Left lung (tissue), 10 donors: ENCODE data around the gene MAPK4. TPM values are rescaled to one million over a fixed set of nuclear protein-coding genes. Genes with fewer than 3 reads are reported as not detected.

ENCODE experiments used
- ATAC-seq: fragments of 200-7000 bp; cut with Tn5 transposase; one replicate; pipeline ENCODE4 v1.9.1; 2020; ENCODE audit warnings: moderate library complexity
- DNase-seq, 4 donors: peaks; one replicate each; pipeline ENCODE4 v3.0.0-alpha.2; 2013 to 2020
- H3K27ac ChIP-seq, 2 donors: fragments of 200-600 bp; sonication (generic) in 1 of 2; one replicate each; pipeline versions ENCODE4 v1.5.0 to v1.8.0; 2020 to 2021
- H3K27me3 ChIP-seq, 2 donors: fragments of 200-600 bp; sonication (generic) in 1 of 2; one replicate each; pipeline versions ENCODE4 v1.5.0 to v1.8.0; 2020 to 2021
- H3K36me3 ChIP-seq, 2 donors: fragments of 200-600 bp; sonication (generic) in 1 of 2; one replicate each; pipeline versions ENCODE4 v1.5.0 to v1.8.0; 2020 to 2021
- H3K4me1 ChIP-seq, 2 donors: fragments of 200-600 bp; one replicate each; pipeline ENCODE4 v1.8.0; 2021
- H3K4me3 ChIP-seq, 2 donors: fragments of 200-600 bp; sonication (generic) in 1 of 2; one replicate each; pipeline versions ENCODE4 v1.5.0 to v1.8.0; 2020 to 2021; ENCODE audit warnings: mild to moderate bottlenecking in 1 of 2
- H3K9me3 ChIP-seq, 2 donors: fragments of 200-600 bp; sonication (generic) in 1 of 2; one replicate each; pipeline versions ENCODE4 v1.5.0 to v1.8.0; 2020 to 2021
- intact Hi-C, 2 donors: fragments of 100-400 bp; cut with DNase I; formaldehyde crosslinking; loops; one replicate each; pipeline versions ENCODE4 v1.11.2 to v1.14.2; 2022
- polyA plus RNA-seq, 6 donors: library from polyadenylated mRNA; unstranded; fragments of 120-200 nt; gene quantifications; one replicate each; pipeline ENCODE4 v1.2.1, GENCODE V29; 2013; ENCODE audit not compliant: insufficient read length in 6 of 6
- total RNA-seq, 2 donors: library from RNA; stranded (reverse); fragmentation: NEBNext Ultra II Directional; extraction: Animal tissue kit (Norgen Biotek cat#: 25700); gene quantifications; one replicate each; pipeline ENCODE4 v1.2.1, GENCODE V29; 2021
- TF ChIP-seq, protein P1 (sequence below), 2 donors: fragments of 200-600 bp; sonication (generic) in 1 of 2; IDR thresholded peaks; one replicate each; pipeline versions ENCODE4 v1.5.0 to v1.8.0; 2021; ENCODE audit warnings: antibody characterized with exemption in 2 of 2
- donor health status: DM: no; HTN: yes; CAD: no.
- donor health status: DM: no; HTN: no; CAD: no.

The MAPK4 gene
- total and polyA plus RNA-seq, 8 donors = 0.55 to 2.1 (median 1.3) TPM

DNA sequence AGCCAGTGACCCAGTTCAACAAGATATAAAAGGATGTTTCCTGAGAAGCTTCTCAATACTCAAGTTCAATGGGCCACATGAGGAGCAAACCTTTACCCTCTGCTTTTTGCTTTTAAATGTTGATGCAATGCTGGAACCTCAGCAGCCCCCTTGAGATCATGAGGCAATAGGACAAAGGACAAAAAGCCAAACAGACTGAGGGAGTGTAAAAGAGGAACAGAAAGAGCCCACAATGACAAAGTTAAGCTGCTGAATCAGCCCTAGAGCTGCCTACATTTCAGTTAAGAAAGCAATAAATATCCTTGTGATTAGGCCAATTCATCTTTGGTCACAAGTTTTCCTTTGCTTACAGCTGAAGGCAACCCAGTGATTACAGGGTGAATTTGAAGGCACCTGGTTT lies 183.1 kb downstream of the MAPK4 start:
- no peak for DNase-seq

DNA sequence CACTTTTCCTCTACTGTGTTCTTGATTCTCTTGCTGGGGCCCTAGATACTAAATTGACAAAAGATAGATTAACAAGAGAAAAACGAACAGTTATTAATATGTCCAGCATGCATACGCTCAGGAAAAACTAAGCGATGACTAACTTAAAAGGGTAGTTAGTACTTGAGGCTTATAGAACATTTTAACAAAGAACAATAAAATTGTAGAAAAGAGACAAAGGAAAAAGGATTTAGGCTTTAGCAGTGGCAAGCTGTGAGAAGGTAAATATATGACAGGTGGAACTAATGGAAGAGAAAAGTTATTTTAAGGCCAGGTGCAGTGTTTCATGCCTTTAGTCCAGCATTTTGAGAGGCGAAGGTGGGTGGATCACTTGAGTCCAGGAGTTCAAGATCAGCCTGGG lies 184.4 kb downstream of the MAPK4 start:
- H3K9me3 ChIP-seq = no peaks in the 10 kb centered on the region
- no peak for ATAC-seq
- intact Hi-C loops = no loop called here

More for the DNA sequence above, 183.1 kb downstream of the MAPK4 start:
- H3K4me3 ChIP-seq = no peak overlapping the region
- peaks cover 0 to 9% of the 10 kb centered on the region in 2 donors for H3K27me3 ChIP-seq
- no peak for ATAC-seq
- no peaks in the 10 kb centered on the region for H3K36me3 ChIP-seq
- H3K27ac ChIP-seq = no peak overlapping the region
- intact Hi-C loops = no loop called here
- H3K4me1 ChIP-seq = no peaks in the 10 kb centered on the region
- TF ChIP-seq, protein P1, sequence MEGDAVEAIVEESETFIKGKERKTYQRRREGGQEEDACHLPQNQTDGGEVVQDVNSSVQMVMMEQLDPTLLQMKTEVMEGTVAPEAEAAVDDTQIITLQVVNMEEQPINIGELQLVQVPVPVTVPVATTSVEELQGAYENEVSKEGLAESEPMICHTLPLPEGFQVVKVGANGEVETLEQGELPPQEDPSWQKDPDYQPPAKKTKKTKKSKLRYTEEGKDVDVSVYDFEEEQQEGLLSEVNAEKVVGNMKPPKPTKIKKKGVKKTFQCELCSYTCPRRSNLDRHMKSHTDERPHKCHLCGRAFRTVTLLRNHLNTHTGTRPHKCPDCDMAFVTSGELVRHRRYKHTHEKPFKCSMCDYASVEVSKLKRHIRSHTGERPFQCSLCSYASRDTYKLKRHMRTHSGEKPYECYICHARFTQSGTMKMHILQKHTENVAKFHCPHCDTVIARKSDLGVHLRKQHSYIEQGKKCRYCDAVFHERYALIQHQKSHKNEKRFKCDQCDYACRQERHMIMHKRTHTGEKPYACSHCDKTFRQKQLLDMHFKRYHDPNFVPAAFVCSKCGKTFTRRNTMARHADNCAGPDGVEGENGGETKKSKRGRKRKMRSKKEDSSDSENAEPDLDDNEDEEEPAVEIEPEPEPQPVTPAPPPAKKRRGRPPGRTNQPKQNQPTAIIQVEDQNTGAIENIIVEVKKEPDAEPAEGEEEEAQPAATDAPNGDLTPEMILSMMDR (IDR thresholded peaks at IDR 0.05) = no peak
- no peaks in the 10 kb centered on the region for H3K9me3 ChIP-seq

DNA sequence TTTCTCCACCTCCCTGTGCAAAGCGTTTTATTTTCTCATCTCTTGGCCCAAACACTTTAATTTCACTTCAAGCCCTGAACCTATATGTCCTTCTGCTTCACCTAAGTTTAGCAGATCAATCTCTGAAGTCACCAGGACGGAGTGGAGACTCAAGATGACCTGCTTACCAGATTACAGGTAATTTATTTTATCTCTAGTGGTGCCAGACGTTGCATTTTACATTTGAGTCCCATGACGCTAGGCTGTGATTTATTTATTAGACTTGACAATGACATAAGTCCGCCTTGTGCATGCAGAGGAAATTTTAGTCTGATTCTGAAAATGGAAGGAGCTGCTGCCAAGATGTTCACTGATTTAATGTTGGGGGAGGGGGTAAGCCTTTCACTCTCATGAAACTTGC lies 186.1 kb downstream of the MAPK4 start:
- ATAC-seq (no peak), DNase-seq (no peak)
- H3K4me3 ChIP-seq = no peak overlapping the region
- no peaks in the 10 kb centered on the region for H3K36me3 ChIP-seq
- peaks cover 0 to 17% of the 10 kb centered on the region in 2 donors for H3K27me3 ChIP-seq
- H3K4me1 ChIP-seq = no peaks in the 10 kb centered on the region
- H3K9me3 ChIP-seq = no peaks in the 10 kb centered on the region
- H3K27ac ChIP-seq = no peak overlapping the region
- intact Hi-C loops = no loop called here
- TF ChIP-seq, protein P1 (IDR thresholded peaks at IDR 0.05) = no peak

More for the DNA sequence above, 184.4 kb downstream of the MAPK4 start:
- no peak overlapping the region for H3K27ac ChIP-seq
- no peaks in the 10 kb centered on the region for H3K4me1 ChIP-seq
- H3K4me3 ChIP-seq = no peak overlapping the region
- DNase-seq = no peak
- TF ChIP-seq, protein P1 (IDR thresholded peaks at IDR 0.05) = no peak
- no peaks in the 10 kb centered on the region for H3K36me3 ChIP-seq
- peaks cover 0 to 18% of the 10 kb centered on the region in 2 donors for H3K27me3 ChIP-seq

DNA sequence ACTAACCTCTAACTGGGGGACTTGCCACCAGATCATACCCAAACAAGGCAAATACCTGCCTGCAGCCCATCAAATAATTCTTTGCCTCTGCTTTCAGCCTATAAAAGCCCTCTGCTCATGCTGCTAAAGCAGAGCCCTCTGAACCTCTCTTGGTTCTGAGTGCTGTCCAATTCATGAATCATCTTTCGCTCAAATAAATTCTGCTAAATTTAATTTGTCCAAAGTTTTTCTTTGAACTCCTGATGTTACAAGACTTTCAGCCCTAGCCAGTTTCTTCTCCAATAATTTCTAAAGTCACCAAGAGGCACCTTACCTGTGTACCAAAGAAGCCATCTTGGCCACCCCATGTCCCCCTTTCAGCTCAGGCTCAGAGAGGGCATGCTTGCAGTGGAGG lies 188.0 kb downstream of the MAPK4 start:
- no peaks in the 10 kb centered on the region for H3K36me3 ChIP-seq
- no peak overlapping the region for H3K4me3 ChIP-seq
- H3K27me3 ChIP-seq = peaks cover 0 to 31% of the 10 kb centered on the region in 2 donors
- H3K27ac ChIP-seq = no peak overlapping the region
- intact Hi-C loops = no loop called here
- H3K4me1 ChIP-seq = no peaks in the 10 kb centered on the region
- ATAC-seq (no peak), DNase-seq (no peak)
- H3K9me3 ChIP-seq = no peaks in the 10 kb centered on the region
- TF ChIP-seq, protein P1 (IDR thresholded peaks at IDR 0.05) = no peak

DNA sequence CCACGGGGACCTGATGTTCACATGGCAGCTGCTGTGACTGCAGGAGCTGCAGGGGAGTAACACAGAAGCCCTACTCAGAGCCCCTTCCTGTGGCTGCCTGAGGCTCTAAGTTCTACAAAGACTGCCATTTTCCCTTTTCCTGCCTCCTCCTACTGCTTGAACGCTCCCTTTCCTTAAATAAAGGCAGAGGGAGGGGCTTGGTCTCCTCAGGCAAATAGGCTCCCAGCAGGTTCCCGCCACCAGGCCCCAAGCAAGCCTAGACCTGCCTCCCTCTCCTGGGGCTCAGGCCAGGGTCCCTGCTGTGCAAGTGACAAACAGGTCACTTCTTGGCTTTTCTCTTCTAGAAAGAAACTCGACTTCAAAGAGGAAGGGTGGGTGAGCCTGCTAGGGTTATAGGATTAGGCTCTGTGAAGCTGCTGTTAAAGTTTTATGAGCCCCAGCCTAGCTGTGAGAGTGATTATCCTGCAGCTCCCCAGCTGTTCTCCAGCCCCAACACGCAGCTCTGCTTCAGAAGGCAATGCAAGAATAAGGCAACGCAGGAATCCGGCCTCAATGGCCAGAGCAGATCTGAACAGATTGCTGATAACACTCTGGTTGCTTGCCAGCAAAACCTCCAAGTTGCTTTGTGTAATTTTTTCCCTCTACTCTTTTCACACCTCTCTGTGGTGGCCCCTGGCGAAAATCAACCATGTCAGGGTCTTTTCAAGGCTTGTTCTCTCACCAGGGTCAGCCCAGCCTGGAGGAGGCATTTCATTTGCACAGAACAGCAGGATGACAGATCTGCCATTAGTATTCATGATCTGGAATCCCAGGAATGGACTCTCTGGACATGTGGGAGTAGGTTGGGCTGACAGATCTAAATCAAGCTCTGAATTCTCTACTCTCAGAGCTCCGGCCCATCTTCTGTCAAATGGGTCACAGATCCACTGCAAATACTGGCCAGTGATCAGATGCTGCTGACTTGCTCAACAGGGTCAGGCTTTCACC lies 188.6 kb downstream of the MAPK4 start:
- intact Hi-C loops = no loop called here
- no peaks in the 10 kb centered on the region for H3K4me1 ChIP-seq
- H3K27ac ChIP-seq = no peak overlapping the region
- peaks cover 0 to 32% of the 10 kb centered on the region in 2 donors for H3K27me3 ChIP-seq
- H3K4me3 ChIP-seq = no peak overlapping the region
- TF ChIP-seq, protein P1 (IDR thresholded peaks at IDR 0.05) = no peak
- H3K36me3 ChIP-seq = no peaks in the 10 kb centered on the region
- DNase-seq (peak in 2 of 4 donors; percentile 17 to 26), ATAC-seq (no peak)
- no peaks in the 10 kb centered on the region for H3K9me3 ChIP-seq
